Tibial nerve (tissue), 4 donors: ENCODE measurements around the gene KCNQ1. TPM values are rescaled to one million over a fixed set of nuclear protein-coding genes. Genes with fewer than 3 reads are reported as not detected.

Source experiments
- DNase-seq, 2 donors: peaks; one replicate each; pipeline ENCODE4 v3.0.0-alpha.2; 2019; ENCODE audit warnings: low spot score in 2 of 2
- H3K27ac ChIP-seq, 4 donors: fragments of 200-600 bp; sonication (generic) in 3 of 4; one replicate each; pipeline ENCODE4 v1.5.1; 2017 to 2019; ENCODE audit warnings: mild to moderate bottlenecking in 1 of 4
- H3K27me3 ChIP-seq, 2 donors: fragments of 200-600 bp; sonication (generic) in 1 of 2; one replicate each; pipeline versions ENCODE4 v1.5.1 to v1.6.0; 2017 to 2019
- H3K36me3 ChIP-seq, 3 donors: fragments of 200-600 bp; sonication (generic); one replicate each; pipeline ENCODE4 v1.5.1; 2018 to 2019
- H3K4me1 ChIP-seq, 4 donors: fragments of 200-600 bp; sonication (generic) in 3 of 4; one replicate each; pipeline ENCODE4 v1.5.1; 2017 to 2019
- H3K4me3 ChIP-seq, 4 donors: fragments of 200-600 bp; sonication (generic) in 3 of 4; one replicate each; pipeline ENCODE4 v1.5.1; 2017 to 2019; ENCODE audit warnings: mild to moderate bottlenecking in 1 of 4, moderate library complexity in 1 of 4
- H3K9me3 ChIP-seq, 4 donors: fragments of 200-600 bp; sonication (generic) in 3 of 4; one replicate each; pipeline ENCODE4 v1.5.1; 2017 to 2019
- EP300 ChIP-seq, 2 donors: sonication (generic); formaldehyde crosslinking; IDR thresholded peaks; one replicate each; pipeline ENCODE4 v1.6.1; 2017; ENCODE audit warnings: antibody characterized with exemption in 2 of 2, mild to moderate bottlenecking in 1 of 2
- POLR2A ChIP-seq, 2 donors: fragments of 450-650 bp; IDR thresholded peaks; one replicate each; pipeline ENCODE4 v1.6.1; 2017; ENCODE audit warnings: antibody characterized with exemption in 2 of 2, mild to moderate bottlenecking in 2 of 2, moderate library complexity in 2 of 2
- WGBS, 2 donors: methylation state at CpG; one replicate each; pipeline ENCODE4 v1.1.5; 2018; 5-methylcytosine and 5-hydroxymethylcytosine counted together
- total RNA-seq, 4 donors: library from RNA; depleted of rRNA; stranded (reverse); fragments of >200 nt; gene quantifications; one replicate each; pipeline ENCODE4 v1.1.0, GENCODE V29; 2016
- TF ChIP-seq, protein P1 (sequence below), 5 experiments: fragments of 200-600 bp in 3 of 5; fragments of 450-650 bp in 2 of 5; sonication (generic) in 3 of 5; IDR thresholded peaks; one replicate each; pipeline ENCODE4 v1.5.1; 2016 to 2019; ENCODE audit warnings: antibody characterized with exemption in 5 of 5, mild to moderate bottlenecking in 3 of 5, moderate library complexity in 2 of 5

KCNQ1 gene
- total RNA-seq, 4 donors from 2014 or later: 3.5 to 11.4 (median 7.5) TPM

DNA sequence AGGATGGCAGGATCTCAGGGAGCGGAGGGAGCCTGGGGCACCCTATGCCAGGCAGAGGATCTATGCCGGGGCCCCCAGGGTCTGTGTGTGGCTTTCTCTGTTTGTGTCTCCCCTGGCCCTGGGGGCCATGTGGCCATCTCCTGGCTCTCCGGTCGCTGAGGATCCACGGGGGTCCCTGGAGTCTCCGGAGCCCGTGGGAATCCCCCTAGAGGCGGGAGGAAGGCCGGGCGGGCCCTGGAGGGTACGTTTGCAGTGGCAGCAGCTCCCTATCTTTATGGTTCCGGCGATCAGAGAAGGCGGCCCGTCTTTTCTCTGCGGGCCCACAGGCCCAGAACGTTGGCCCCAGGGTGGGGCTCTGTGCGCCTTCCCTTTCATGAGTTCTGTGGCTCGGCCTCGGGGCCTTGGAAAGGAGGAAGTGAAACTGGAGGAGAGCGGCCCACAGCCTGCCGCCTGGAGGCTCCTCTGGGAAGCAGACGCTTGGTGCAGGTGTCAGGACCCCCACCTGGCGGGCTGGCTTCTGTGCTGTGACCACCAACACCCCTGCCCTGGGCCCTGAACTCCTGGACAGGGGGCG is 82.1 kb downstream of the KCNQ1 start:
- Histone ChIP-seq H3K9me3 (no peaks in the 10 kb centered on the region), H3K36me3 (no peaks in the 10 kb centered on the region), H3K27me3 (no peaks in the 10 kb centered on the region), H3K4me3 (peak overlapping the region in 1 of 4 donors; percentile 6), H3K4me1 (peaks cover 0 to 15% (median 7%) of the 10 kb centered on the region in 4 donors), H3K27ac (peak overlapping the region in 1 of 4 donors; percentile 66)
- DNase-seq: peak in 1 of 2 donors; percentile 37
- 42 to 43% methylated on average over 24 to 25 of the region's 25 CpGs for WGBS, 2 donors
- no peak for TF ChIP-seq POLR2A (IDR thresholded peaks at IDR 0.05)
- TF ChIP-seq, protein P1, sequence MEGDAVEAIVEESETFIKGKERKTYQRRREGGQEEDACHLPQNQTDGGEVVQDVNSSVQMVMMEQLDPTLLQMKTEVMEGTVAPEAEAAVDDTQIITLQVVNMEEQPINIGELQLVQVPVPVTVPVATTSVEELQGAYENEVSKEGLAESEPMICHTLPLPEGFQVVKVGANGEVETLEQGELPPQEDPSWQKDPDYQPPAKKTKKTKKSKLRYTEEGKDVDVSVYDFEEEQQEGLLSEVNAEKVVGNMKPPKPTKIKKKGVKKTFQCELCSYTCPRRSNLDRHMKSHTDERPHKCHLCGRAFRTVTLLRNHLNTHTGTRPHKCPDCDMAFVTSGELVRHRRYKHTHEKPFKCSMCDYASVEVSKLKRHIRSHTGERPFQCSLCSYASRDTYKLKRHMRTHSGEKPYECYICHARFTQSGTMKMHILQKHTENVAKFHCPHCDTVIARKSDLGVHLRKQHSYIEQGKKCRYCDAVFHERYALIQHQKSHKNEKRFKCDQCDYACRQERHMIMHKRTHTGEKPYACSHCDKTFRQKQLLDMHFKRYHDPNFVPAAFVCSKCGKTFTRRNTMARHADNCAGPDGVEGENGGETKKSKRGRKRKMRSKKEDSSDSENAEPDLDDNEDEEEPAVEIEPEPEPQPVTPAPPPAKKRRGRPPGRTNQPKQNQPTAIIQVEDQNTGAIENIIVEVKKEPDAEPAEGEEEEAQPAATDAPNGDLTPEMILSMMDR (IDR thresholded peaks at IDR 0.05): peak in 1 of 5 experiments; percentile 32

DNA sequence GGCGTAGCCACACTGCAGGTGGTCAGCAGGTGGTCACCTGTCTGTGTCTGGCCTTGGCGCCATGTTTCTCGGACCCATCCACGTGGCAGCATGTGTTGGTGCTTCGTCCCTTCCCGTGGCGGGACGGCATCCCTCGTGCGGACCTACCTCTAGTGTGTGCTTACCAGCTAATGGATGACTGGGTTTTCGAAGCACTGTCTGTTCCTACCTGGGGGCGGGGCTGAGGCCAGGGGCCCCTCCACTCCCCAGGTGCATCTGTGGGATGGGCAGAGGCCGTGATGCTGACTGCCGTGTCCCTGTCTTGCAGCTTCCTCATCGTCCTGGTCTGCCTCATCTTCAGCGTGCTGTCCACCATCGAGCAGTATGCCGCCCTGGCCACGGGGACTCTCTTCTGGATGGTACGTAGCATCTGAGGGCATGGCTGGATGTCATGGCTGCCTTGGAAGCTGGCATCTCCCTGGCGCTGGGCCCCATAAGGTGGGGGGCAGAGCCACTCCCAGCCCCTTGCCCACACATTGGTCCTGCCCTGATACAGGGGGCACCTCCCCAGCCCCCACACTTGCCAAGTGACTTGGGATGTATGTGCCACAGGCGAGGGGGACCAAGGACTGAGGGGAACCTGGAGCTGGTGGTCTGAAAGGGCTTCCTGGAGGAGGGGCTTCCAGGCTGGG is 82.9 kb downstream of the KCNQ1 start:
- Histone ChIP-seq H3K4me3 (no peak overlapping the region), H3K36me3 (no peaks in the 10 kb centered on the region), H3K27ac (peak overlapping the region in 1 of 4 donors; percentile 66), H3K27me3 (no peaks in the 10 kb centered on the region), H3K4me1 (peaks cover 0 to 23% (median 7%) of the 10 kb centered on the region in 4 donors), H3K9me3 (no peaks in the 10 kb centered on the region)
- TF ChIP-seq EP300 (IDR thresholded peaks at IDR 0.05): no peak
- 88 to 91% methylated on average over 11 to 18 of the region's 22 CpGs for WGBS, 2 donors
- DNase-seq: peak in 1 of 2 donors; percentile 5

GRCh38 chr11:2528301-2529050 is 83.7 kb downstream of the KCNQ1 start:
- no peak for DNase-seq
- WGBS, 2 donors: 82 to 84% methylated on average over 13 to 18 of the region's 18 CpGs
- Histone ChIP-seq H3K27ac (peak overlapping the region in 1 of 4 donors; percentile 26), H3K4me1 (peaks cover 0 to 30% (median 13%) of the 10 kb centered on the region in 4 donors), H3K9me3 (no peaks in the 10 kb centered on the region), H3K36me3 (no peaks in the 10 kb centered on the region), H3K4me3 (no peak overlapping the region), H3K27me3 (no peaks in the 10 kb centered on the region)
- TF ChIP-seq EP300 (IDR thresholded peaks at IDR 0.05) (no peak), POLR2A (IDR thresholded peaks at IDR 0.05) (no peak)
- TF ChIP-seq, protein P1 (IDR thresholded peaks at IDR 0.05): no peak

- TF ChIP-seq POLR2A (IDR thresholded peaks at IDR 0.05): no peak
- TF ChIP-seq EP300 (IDR thresholded peaks at IDR 0.05): no peak
- TF ChIP-seq, protein P1 (IDR thresholded peaks at IDR 0.05): no peak
- H3K9me3 ChIP-seq: no peaks in the 10 kb centered on the region
- no peak overlapping the region for H3K4me3 ChIP-seq
- WGBS, 2 donors: 79% methylated on average over 10 of the region's 10 CpGs
- no peak for DNase-seq
- no peaks in the 10 kb centered on the region for H3K36me3 ChIP-seq
- H3K27ac ChIP-seq: peak overlapping the region in 1 of 4 donors; percentile 26
- peaks cover 0 to 37% (median 20%) of the 10 kb centered on the region in 4 donors for H3K4me1 ChIP-seq
- no peaks in the 10 kb centered on the region for H3K27me3 ChIP-seq
Measured at GRCh38 chr11:2529173-2529572, 84.4 kb downstream of the KCNQ1 start.

DNA sequence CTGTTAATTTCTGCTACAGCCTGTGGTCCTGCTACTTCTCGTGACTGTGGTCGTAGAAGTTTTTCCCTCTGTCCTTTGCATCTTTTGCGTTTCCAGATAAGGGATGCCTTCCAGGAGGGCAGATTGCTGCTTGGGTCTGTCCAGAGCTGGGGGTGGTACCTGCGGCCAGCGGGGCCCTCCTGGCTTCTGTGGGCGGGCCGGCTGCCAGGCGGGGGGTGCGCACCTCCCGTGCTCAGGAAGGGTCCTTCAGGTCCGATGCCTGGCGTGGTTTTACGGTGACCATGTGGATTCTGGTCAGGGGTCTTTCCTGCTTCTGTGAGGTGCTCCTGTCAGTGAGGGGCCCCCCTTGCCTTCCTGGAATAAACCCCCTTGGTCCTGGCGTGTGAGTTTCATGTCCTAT is 84.8 kb downstream of the KCNQ1 start:
- no peak overlapping the region for H3K27ac ChIP-seq
- no peak overlapping the region for H3K4me3 ChIP-seq
- no peak for DNase-seq
- no peaks in the 10 kb centered on the region for H3K27me3 ChIP-seq
- TF ChIP-seq, protein P1 (IDR thresholded peaks at IDR 0.05): no peak
- no peak for TF ChIP-seq EP300 (IDR thresholded peaks at IDR 0.05)
- no peak for TF ChIP-seq POLR2A (IDR thresholded peaks at IDR 0.05)
- H3K36me3 ChIP-seq: no peaks in the 10 kb centered on the region
- peaks cover 0 to 37% (median 21%) of the 10 kb centered on the region in 4 donors for H3K4me1 ChIP-seq
- 85 to 90% methylated on average over 13 to 14 of the region's 14 CpGs for WGBS, 2 donors
- H3K9me3 ChIP-seq: no peaks in the 10 kb centered on the region
